SK-N-SH treated with all-trans-retinoic acid at 6 μM for 48 hours (cell line): ENCODE measurements around the gene PALD1.

Experiments
- ATAC-seq: fragments of 200-7000 bp; cut with Tn5 transposase; 3 replicates; pipeline ENCODE4 v1.9.1; 2020; ENCODE audit warnings: mild to moderate bottlenecking, moderate library complexity
- BACH2 ChIP-seq: fragments of 250-450 bp; sonication (Bioruptor Pico); IDR thresholded peaks from 2 replicates; pipeline ENCODE4 v1.9.0; 2021; ENCODE audit warnings: mild to moderate bottlenecking, borderline replicate concordance
- CSDC2 ChIP-seq: fragments of 250-450 bp; sonication (Bioruptor Pico); IDR thresholded peaks from 2 replicates; pipeline ENCODE4 v1.5.0; 2020; ENCODE audit warnings: mild to moderate bottlenecking, moderate library complexity
- ESRRG ChIP-seq: fragments of 250-450 bp; sonication (Bioruptor Pico); IDR thresholded peaks from 2 replicates; pipeline ENCODE4 v1.6.1; 2021; ENCODE audit warnings: mild to moderate bottlenecking
- GLIS3 ChIP-seq: fragments of 250-450 bp; sonication (Bioruptor Pico); IDR thresholded peaks from 2 replicates; pipeline ENCODE4 v1.5.0; 2020; ENCODE audit warnings: mild to moderate bottlenecking, moderate library complexity
- ISL1 ChIP-seq: fragments of 250-450 bp; sonication (Bioruptor Pico); IDR thresholded peaks from 2 replicates; pipeline ENCODE4 v2.1.2; 2022; ENCODE audit warnings: mild to moderate bottlenecking, moderate library complexity
- OSR1 ChIP-seq: fragments of 250-450 bp; sonication (Bioruptor Pico); IDR thresholded peaks from 2 replicates; pipeline ENCODE4 v1.8.0; 2022; ENCODE audit warnings: moderate library complexity, mild to moderate bottlenecking, inconsistent platforms
- PPARA ChIP-seq: fragments of 250-450 bp; sonication (Bioruptor Pico); IDR thresholded peaks from 2 replicates; pipeline ENCODE4 v1.5.0; 2020; ENCODE audit warnings: mild to moderate bottlenecking, borderline replicate concordance
- RARB ChIP-seq: fragments of 250-450 bp; sonication (Bioruptor Pico); IDR thresholded peaks from 2 replicates; pipeline ENCODE4 v1.8.0; 2021; ENCODE audit warnings: mild to moderate bottlenecking, moderate library complexity
- SNAI2 ChIP-seq: fragments of 250-450 bp; sonication (Bioruptor Pico); IDR thresholded peaks from 2 replicates; pipeline ENCODE4 v1.5.0; 2020; ENCODE audit warnings: mild to moderate bottlenecking, moderate library complexity
- TOX ChIP-seq: fragments of 250-450 bp; sonication (Bioruptor Pico); IDR thresholded peaks from 2 replicates; pipeline ENCODE4 v1.8.0; 2021; ENCODE audit warnings: mild to moderate bottlenecking, moderate library complexity, borderline replicate concordance
- ZC3H10 ChIP-seq: fragments of 250-450 bp; sonication (Bioruptor Pico); IDR thresholded peaks from 2 replicates; pipeline ENCODE4 v1.5.1; 2021; ENCODE audit warnings: mild to moderate bottlenecking, moderate library complexity
- ZFP3 ChIP-seq: fragments of 250-450 bp; sonication (Bioruptor Pico); IDR thresholded peaks from 2 replicates; pipeline ENCODE4 v1.5.0; 2020; ENCODE audit warnings: mild to moderate bottlenecking, moderate library complexity
- ZFP30 ChIP-seq: fragments of 450-650 bp; formaldehyde crosslinking; IDR thresholded peaks from 2 replicates; pipeline ENCODE4 v1.5.0; 2022; ENCODE audit warnings: mild to moderate bottlenecking, moderate library complexity
- ZNF565 ChIP-seq: fragments of 450-650 bp; formaldehyde crosslinking; conservative IDR thresholded peaks from 2 replicates; pipeline ENCODE4 v1.5.0; 2020; ENCODE audit warnings: low read depth, mild to moderate bottlenecking, moderate library complexity
- ZNF70 ChIP-seq: fragments of 450-650 bp; formaldehyde crosslinking; IDR thresholded peaks from 2 replicates; pipeline ENCODE4 v1.5.0; 2020; ENCODE audit warnings: mild to moderate bottlenecking, moderate library complexity
- TF ChIP-seq, protein P1 (sequence below): fragments of 250-450 bp; sonication (Bioruptor Pico); IDR thresholded peaks from 2 replicates; pipeline ENCODE4 v1.5.1; 2021; ENCODE audit warnings: mild to moderate bottlenecking, moderate library complexity
- TF ChIP-seq, protein P2 (sequence below): fragments of 250-450 bp; sonication (Bioruptor Pico); IDR thresholded peaks from 2 replicates; pipeline ENCODE4 v1.8.0; 2020; ENCODE audit warnings: mild to moderate bottlenecking, moderate library complexity, borderline replicate concordance
- TF ChIP-seq, protein P3 (sequence below): fragments of 250-450 bp; sonication (Bioruptor Pico); IDR thresholded peaks from 2 replicates; pipeline ENCODE4 v1.5.0; 2020; ENCODE audit warnings: mild to moderate bottlenecking, moderate library complexity
- TF ChIP-seq, protein P4 (sequence below): fragments of 250-450 bp; sonication (Bioruptor Pico); IDR thresholded peaks from 2 replicates; pipeline ENCODE4 v1.8.0; 2021; ENCODE audit warnings: low read depth, mild to moderate bottlenecking, moderate library complexity, borderline replicate concordance

Gene PALD1

DNA sequence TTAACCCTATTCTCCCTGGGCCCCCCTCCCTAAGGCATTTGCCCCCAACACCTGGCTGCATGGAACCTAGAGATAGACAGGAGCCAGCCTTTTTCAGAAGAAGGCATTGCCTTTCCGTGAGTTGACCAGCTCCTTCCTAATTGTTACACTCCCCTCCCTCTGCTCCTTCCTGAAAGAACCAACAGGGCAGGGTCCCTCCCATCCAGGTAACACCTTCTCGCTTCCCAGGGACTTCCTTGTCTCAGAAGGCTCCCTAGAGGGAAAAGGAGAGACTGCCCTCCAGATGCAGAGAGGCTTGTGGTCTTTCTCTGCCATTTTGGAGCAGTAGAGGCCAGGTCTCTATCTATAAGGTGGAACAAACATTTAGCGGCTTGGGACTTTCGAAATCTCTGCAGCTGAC, 31.9 kb downstream of the PALD1 start:
- TF ChIP-seq BACH2 (CRISPR knock-in tag) (no peak), ZFP30 (CRISPR knock-in tag) (no peak), ISL1 (CRISPR knock-in tag) (no peak), CSDC2 (no peak), RARB (CRISPR knock-in tag) (no peak), GLIS3 (no peak), ESRRG (CRISPR knock-in tag) (no peak), ZFP3 (CRISPR knock-in tag) (no peak), ZC3H10 (CRISPR knock-in tag) (no peak), PPARA (no peak), SNAI2 (no peak)
- TF ChIP-seq, protein P1, sequence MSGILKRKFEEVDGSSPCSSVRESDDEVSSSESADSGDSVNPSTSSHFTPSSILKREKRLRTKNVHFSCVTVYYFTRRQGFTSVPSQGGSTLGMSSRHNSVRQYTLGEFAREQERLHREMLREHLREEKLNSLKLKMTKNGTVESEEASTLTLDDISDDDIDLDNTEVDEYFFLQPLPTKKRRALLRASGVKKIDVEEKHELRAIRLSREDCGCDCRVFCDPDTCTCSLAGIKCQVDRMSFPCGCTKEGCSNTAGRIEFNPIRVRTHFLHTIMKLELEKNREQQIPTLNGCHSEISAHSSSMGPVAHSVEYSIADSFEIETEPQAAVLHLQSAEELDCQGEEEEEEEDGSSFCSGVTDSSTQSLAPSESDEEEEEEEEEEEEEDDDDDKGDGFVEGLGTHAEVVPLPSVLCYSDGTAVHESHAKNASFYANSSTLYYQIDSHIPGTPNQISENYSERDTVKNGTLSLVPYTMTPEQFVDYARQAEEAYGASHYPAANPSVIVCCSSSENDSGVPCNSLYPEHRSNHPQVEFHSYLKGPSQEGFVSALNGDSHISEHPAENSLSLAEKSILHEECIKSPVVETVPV = no peak
- TF ChIP-seq, protein P2, sequence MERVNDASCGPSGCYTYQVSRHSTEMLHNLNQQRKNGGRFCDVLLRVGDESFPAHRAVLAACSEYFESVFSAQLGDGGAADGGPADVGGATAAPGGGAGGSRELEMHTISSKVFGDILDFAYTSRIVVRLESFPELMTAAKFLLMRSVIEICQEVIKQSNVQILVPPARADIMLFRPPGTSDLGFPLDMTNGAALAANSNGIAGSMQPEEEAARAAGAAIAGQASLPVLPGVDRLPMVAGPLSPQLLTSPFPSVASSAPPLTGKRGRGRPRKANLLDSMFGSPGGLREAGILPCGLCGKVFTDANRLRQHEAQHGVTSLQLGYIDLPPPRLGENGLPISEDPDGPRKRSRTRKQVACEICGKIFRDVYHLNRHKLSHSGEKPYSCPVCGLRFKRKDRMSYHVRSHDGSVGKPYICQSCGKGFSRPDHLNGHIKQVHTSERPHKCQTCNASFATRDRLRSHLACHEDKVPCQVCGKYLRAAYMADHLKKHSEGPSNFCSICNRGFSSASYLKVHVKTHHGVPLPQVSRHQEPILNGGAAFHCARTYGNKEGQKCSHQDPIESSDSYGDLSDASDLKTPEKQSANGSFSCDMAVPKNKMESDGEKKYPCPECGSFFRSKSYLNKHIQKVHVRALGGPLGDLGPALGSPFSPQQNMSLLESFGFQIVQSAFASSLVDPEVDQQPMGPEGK (CRISPR knock-in tag) = no peak
- TF ChIP-seq, all 23 proteins: peak for 0
- ATAC-seq = no peak

DNA sequence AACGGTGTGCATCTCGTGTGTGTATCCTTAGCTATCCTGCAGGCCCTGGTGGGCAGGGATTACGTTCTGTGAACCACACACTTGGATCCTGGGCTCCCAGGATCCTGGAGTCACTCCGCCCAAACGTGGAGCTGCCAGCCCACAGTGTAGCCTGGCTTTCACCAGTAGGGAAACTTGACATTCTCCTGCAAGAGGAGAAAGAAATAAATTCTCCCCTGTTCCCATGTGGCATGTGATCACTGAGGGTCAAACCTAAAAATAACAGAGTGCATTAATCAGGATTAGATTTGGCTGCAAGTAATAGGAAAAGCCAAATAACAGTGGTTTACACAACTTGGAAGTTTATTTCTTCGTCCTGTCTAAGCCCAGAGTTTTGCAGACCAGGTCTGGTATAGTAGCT, 32.3 kb downstream of the PALD1 start:
- no peak for ATAC-seq
- TF ChIP-seq TOX (no peak), ZNF565 (CRISPR knock-in tag) (no peak), ZC3H10 (CRISPR knock-in tag) (no peak)

DNA sequence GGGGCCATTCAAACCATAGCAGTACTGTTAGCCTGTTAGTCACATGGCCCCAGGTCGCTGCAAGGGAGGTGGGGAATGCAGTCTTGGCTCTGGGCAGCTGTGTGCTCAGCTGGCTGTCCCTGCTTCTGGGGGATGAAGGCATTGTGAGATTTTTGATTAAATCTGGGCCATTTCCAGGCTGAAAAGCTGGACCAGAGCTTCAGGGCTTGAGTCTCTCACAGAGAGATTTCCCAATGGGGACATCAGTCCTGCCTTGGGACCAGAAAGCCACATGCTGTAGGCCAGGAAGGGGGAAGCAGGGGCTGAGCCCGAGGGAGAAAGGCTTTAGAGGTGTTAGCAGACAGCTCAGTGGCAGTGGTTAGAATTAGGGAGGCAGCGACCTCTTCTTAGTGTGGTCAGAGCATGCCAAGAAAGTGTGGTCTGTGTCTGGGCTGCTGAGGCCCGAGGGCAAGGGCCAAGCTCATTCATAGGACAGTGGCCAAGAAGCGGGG, 33.6 kb downstream of the PALD1 start:
- no peak for ATAC-seq
- TF ChIP-seq, protein P3, sequence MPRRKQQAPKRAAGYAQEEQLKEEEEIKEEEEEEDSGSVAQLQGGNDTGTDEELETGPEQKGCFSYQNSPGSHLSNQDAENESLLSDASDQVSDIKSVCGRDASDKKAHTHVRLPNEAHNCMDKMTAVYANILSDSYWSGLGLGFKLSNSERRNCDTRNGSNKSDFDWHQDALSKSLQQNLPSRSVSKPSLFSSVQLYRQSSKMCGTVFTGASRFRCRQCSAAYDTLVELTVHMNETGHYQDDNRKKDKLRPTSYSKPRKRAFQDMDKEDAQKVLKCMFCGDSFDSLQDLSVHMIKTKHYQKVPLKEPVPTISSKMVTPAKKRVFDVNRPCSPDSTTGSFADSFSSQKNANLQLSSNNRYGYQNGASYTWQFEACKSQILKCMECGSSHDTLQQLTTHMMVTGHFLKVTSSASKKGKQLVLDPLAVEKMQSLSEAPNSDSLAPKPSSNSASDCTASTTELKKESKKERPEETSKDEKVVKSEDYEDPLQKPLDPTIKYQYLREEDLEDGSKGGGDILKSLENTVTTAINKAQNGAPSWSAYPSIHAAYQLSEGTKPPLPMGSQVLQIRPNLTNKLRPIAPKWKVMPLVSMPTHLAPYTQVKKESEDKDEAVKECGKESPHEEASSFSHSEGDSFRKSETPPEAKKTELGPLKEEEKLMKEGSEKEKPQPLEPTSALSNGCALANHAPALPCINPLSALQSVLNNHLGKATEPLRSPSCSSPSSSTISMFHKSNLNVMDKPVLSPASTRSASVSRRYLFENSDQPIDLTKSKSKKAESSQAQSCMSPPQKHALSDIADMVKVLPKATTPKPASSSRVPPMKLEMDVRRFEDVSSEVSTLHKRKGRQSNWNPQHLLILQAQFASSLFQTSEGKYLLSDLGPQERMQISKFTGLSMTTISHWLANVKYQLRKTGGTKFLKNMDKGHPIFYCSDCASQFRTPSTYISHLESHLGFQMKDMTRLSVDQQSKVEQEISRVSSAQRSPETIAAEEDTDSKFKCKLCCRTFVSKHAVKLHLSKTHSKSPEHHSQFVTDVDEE (CRISPR knock-in tag) = no peak
- TF ChIP-seq, protein P2 (CRISPR knock-in tag) = no peak
- TF ChIP-seq ZFP30 (CRISPR knock-in tag) (no peak), OSR1 (no peak), ZC3H10 (CRISPR knock-in tag) (no peak), SNAI2 (no peak), TOX (no peak), ZNF70 (CRISPR knock-in tag) (no peak)
- TF ChIP-seq, protein P4, sequence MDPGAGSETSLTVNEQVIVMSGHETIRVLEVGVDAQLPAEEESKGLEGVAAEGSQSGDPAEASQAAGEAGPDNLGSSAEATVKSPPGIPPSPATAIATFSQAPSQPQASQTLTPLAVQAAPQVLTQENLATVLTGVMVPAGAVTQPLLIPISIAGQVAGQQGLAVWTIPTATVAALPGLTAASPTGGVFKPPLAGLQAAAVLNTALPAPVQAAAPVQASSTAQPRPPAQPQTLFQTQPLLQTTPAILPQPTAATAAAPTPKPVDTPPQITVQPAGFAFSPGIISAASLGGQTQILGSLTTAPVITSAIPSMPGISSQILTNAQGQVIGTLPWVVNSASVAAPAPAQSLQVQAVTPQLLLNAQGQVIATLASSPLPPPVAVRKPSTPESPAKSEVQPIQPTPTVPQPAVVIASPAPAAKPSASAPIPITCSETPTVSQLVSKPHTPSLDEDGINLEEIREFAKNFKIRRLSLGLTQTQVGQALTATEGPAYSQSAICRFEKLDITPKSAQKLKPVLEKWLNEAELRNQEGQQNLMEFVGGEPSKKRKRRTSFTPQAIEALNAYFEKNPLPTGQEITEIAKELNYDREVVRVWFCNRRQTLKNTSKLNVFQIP (CRISPR knock-in tag) = no peak

DNA sequence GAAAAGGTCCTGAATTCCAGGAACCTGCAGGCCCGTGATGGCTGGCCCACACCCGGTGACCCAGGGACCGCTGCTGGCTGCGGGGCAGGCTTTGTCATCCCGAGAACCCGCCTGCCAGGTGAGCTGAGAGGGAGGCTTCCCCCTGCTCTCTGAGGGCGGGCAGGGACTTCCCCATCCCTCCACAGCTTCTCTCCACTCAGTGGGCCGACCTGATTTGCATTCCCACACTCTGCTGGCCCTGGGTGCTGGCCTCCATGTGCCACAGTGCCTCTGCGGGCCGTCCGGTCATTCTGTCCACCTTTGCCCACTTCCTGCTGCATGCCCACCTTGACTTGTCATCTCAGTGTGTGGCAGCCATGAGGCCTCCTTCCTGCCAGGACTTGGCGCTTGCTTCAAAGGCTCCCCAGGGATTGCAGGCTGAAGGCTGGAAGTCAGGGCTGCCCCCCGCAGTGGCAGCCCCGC, 35.3 kb downstream of the PALD1 start:
- no peak for TF ChIP-seq PPARA
- no peak for TF ChIP-seq CSDC2
- TF ChIP-seq, protein P4 (CRISPR knock-in tag) = no peak
- ATAC-seq = no peak
